ENCODE results near the gene S1PR4.
"Not testable (repeated sequence)": the region's sequence is repeated elsewhere in the genome, so short reads cannot be mapped to it uniquely, and the experiment has no call there.

The S1PR4 gene

DNA sequence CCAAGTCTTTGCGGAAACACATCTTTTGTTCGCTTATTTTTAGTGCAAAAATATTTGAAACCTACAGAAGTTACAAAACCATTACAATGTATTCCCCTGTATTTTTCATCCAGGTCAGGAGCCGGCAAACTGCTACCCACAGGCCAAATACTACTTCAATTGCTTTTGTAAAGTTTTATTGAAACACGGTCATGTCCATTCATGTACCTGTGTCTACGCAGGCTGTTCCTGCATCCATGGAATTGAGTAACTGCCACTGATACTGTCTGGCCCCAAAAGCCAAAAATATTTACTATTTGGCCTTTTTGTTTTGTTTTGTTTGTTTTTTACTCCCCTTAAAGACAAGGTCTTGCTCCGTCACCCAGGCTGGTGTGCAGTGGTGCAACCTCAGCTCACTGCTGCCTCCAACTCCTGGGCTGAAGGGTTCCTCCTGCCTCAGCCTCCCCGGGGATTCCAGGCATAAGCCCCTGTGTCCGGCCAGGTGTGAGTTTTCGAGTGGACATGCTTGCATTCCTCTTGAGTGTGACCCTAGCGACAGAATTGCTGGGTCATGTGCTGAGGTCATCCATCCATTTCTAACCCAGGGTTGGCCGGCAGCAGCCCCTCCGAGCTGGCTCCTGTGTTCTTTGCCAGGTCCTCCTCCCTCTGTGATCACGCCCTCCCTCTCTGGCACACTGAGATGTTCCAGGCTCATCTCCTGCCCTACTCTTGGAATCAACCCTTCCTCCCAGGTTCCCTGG lies 10.9 kb upstream of the S1PR4 start:
- H3K4me3 ChIP-seq (replicated peaks; ENCODE audit: low read depth, low read length): no peak overlapping the region
- DNase-seq (ENCODE audit: extremely low read depth, low read depth): no peak
- TF ChIP-seq, protein P1, sequence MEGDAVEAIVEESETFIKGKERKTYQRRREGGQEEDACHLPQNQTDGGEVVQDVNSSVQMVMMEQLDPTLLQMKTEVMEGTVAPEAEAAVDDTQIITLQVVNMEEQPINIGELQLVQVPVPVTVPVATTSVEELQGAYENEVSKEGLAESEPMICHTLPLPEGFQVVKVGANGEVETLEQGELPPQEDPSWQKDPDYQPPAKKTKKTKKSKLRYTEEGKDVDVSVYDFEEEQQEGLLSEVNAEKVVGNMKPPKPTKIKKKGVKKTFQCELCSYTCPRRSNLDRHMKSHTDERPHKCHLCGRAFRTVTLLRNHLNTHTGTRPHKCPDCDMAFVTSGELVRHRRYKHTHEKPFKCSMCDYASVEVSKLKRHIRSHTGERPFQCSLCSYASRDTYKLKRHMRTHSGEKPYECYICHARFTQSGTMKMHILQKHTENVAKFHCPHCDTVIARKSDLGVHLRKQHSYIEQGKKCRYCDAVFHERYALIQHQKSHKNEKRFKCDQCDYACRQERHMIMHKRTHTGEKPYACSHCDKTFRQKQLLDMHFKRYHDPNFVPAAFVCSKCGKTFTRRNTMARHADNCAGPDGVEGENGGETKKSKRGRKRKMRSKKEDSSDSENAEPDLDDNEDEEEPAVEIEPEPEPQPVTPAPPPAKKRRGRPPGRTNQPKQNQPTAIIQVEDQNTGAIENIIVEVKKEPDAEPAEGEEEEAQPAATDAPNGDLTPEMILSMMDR (IDR thresholded peaks at IDR 0.05; ENCODE audit: low read depth, low read length, missing control alignments): no peak

DNA sequence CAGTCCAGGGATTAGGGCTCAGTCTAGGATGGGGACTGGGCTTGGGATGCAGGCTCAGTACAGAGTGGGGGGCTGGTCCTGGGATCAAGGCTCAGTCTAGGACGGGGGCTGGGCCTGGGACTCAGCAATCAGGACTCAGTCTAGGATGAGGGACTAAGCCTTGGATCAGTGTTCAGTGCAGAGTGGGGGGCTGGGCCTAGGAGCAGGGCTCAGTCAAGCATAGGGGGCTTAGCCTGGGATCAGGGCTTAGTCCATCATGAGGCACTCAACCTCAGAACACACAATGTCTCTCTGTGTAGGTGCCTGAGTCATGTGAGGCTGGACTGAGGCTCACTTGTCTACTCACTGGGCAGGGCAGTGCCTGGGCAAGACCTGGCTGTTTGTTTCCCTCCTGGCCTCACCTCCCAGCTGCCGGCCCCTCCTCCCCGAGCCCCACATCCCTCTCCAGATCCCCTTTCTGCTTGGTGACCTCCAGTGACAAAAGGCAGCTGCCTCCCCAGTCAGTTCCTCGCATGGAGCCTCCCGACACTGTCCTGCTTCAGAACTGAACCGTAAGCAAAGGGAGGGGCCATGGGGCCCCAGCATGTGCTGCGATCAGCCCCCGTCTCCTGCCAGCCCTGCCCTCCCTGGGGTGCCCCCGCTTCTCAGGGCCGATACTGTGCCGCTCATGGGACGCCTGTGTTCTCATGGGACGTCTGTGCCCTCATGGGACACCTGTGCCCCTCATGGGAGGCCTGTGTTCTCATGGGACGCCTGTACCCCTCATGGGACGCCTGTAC lies 6.5 kb upstream of the S1PR4 start:
- H3K4me3 ChIP-seq (replicated peaks; ENCODE audit: low read depth, low read length): no peak overlapping the region
- DNase-seq (ENCODE audit: extremely low read depth, low read depth): no peak
- TF ChIP-seq, protein P1 (IDR thresholded peaks at IDR 0.05; ENCODE audit: low read depth, low read length, missing control alignments): no peak

DNA sequence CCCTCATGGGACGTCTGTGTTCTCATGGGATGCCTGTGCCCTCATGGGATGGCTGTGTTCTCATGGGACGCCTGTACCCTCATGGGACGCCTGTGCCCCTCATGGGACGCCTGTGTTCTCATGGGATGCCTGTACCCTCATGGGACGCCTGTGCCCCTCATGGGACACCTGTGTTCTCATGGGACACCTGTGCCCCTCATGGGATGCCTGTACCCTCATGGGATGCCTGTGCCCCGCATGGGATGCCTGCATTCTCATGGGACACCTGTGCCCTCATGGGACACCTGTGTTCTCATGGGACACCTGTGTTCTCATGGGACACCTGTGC lies 5.9 kb upstream of the S1PR4 start:
- not testable (repeated sequence) for H3K4me3 ChIP-seq (replicated peaks; ENCODE audit: low read depth, low read length); DNase-seq (ENCODE audit: extremely low read depth, low read depth)

DNA sequence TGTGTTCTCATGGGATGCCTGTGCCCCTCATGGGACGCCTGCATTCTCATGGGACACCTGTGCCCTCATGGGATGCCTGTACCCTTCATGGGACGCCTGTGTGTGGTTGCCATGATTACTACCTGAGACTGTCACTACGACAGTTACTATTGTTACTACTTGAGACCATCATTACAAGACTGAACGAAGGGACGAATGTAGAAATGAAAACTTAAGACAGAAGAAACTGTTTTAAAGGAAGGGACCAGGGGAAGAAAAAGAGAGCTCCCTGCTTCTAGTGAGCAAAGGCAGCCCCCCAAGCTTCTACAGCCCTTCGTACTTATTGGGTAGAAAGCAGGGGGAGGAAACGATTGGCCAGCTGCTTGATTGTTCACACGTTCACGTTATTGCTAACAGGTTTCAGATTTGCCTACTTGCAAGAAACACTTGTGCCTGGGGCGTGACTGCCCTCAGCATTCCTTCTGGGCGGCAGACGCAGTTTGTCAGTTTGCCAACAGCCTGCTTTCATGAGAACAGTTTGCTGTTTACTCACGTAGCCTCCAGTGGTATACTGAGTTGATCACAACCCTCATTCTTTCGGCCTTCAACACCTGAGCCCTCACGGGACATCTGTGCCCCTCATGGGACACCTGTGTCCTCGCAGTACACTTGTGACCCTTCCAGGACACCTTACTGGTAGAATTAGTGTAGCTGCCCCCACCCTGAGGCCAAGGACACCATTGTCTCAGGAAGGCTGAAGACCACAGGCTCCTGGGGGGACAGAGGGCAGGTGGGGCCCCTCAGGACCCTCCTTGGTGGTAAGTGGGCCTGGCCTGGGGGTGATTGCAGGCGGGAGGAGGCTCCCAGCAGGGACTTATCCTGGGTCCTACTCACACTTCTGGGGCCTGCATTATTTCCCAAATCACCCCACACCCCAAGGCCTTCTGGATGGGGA lies 2.5 kb upstream of the S1PR4 start:
- DNase-seq (ENCODE audit: extremely low read depth, low read depth): peak; percentile 62

DNA sequence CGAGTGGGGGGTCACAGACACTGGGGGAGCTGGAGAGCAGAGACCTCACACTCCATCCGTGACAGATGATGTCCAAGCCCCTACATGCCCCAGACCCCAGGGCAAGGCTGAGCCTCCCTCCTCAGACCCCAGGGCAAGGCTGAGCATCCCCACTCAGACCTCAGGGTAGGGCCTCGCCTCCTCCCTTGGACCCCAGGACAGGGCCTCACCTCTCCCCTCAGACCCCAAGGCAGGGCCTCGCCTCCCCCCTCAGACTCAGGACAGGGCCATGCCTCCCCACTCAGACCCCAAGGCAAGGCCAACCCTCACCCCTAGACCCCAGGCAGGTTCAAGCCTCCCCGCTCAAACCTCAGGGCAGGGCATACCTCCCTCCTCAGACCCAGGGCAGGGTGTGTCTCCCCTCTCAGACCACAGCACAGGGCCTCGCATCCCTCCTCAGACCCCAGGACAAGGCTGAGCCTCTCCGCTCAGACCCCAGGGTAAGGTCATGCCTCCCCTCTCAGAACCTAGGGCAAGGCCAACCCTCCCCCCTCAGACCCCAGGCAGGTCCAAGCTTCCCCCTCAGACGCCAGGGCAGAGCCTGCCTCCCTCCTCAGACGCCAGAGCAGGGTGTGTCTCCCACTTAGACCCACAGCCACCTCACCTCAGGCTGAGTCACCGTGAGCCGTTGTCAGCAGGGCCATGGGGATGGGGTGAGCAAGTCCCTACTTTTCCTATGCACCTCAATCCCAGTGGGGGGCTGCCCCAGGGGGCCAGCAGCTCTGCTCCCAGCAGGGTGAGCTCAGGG lies 1.7 kb upstream of the S1PR4 start:
- no peak for DNase-seq (ENCODE audit: extremely low read depth, low read depth)
- TF ChIP-seq, protein P1 (IDR thresholded peaks at IDR 0.05; ENCODE audit: low read depth, low read length, missing control alignments): no peak
- H3K4me3 ChIP-seq (replicated peaks; ENCODE audit: low read depth, low read length): no peak overlapping the region

More for the DNA sequence above, 2.5 kb upstream of the S1PR4 start:
- TF ChIP-seq, protein P1 (IDR thresholded peaks at IDR 0.05; ENCODE audit: low read depth, low read length, missing control alignments): no peak
- H3K4me3 ChIP-seq (replicated peaks; ENCODE audit: low read depth, low read length): no peak overlapping the region

DNA sequence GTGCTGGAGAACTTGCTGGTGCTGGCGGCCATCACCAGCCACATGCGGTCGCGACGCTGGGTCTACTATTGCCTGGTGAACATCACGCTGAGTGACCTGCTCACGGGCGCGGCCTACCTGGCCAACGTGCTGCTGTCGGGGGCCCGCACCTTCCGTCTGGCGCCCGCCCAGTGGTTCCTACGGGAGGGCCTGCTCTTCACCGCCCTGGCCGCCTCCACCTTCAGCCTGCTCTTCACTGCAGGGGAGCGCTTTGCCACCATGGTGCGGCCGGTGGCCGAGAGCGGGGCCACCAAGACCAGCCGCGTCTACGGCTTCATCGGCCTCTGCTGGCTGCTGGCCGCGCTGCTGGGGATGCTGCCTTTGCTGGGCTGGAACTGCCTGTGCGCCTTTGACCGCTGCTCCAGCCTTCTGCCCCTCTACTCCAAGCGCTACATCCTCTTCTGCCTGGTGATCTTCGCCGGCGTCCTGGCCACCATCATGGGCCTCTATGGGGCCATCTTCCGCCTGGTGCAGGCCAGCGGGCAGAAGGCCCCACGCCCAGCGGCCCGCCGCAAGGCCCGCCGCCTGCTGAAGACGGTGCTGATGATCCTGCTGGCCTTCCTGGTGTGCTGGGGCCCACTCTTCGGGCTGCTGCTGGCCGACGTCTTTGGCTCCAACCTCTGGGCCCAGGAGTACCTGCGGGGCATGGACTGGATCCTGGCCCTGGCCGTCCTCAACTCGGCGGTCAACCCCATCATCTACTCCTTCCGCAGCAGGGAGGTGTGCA lies 587 bp downstream of the S1PR4 start:
- H3K4me3 ChIP-seq (replicated peaks; ENCODE audit: low read depth, low read length): no peak overlapping the region
- no peak for DNase-seq (ENCODE audit: extremely low read depth, low read depth)
- TF ChIP-seq, protein P1 (IDR thresholded peaks at IDR 0.05; ENCODE audit: low read depth, low read length, missing control alignments): no peak

Data from HFF-Myc (cell line).